HG02840 (cell line): ENCODE results near the gene C2orf72.
"Not testable (repeated sequence)": the region's sequence is repeated elsewhere in the genome, so short reads cannot be mapped to it uniquely, and the experiment has no call there.

Experiments
- ATAC-seq: cut with Tn5 transposase; IDR thresholded peaks from one replicate; pipeline ENCODE4 v1.9.1; 2021; ENCODE audit warnings: mild to moderate bottlenecking, moderate library complexity, moderate number of reproducible peaks; ENCODE audit not compliant: unreplicated experiment, low FRiP score

Gene C2orf72

DNA sequence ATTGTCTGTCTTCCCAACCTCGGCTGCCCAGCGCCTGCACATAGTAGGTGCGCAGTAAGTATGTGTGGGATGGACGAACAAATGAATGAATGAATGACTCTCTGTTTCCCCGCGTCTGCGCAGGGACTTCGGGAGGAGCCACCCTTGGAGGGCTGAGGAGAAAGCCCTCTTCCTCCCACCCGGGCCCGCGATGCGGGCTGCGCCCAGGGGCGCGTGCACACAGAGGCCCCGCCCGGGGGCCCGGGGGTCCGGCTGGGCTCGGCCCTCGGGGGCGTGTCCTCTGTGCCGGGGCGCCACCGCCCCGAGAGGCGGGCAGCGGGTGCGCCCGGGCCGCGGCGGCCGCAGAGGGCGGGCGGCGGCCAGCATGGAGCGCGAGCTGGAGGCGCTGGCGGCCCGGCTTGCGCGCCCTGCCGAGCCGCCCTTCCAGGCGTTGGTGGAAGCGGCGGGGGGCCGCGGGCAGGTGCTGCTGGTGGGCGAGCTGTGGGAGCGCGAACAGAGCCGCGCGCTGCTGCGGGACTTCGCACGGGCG is at the start of gene C2orf72:
Gene C2orf72 (plus strand): TSS at position 322 of the 529 bp plus-strand sequence. CDS start 43 bp downstream, at position 365.
- ATAC-seq, result no peak

DNA sequence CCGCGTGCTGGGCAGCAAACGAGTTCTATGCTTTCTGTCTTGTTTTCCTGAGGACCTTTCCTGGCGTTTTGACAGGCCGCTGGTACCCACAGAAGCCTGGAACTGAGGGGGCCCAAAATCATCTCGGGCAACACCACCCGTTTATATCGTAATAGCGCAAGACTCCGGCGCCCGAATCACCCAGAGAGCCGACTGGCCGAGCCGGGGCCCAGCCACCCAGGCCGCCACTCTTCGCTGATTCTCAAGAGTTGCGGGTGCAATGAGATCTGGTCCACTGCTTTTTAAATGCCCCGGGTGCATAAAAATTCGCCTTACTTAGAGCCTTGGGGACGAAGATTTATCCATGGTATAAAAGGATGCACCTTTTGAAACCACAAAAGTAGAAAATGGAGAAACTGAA is 47.6 kb upstream of the C2orf72 start:
- no peak for ATAC-seq

DNA sequence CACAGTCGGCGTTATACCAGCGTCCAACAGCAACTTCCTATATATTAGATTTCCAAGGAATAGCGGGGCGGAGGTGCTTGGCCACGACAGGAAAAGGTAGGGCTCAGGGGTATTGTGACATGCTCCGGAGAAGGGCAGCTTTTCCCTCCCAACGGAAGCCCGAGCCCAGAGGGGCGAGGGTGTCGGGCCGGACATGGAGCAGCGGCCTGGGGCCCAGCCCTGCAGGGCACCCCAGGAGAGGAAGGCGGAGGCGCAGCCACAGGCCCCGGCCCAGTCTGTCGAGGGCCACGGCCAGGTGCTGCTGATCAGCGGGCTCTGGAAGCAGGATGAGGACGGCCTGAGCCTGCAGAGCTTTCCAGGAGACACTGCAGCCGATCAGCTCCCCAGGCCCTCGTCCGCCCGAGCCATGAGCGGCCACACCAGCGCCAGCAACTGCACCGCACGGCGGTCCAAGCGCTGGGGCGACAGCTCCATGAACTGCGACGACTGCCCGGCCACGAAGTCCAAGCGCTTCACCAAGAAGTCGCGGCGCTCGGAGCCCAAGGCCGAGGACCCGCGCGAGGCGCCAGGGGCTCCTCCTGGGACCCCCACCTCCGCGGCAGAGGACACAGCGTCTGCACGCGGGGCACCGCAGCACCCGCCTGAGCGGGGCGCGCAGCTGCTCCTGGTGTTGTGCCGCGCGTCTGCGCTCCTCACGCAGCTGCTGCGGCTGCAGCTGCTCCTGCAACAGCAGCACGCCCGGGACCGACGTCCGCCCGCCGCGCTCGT is 47.0 kb upstream of the C2orf72 start:
- ATAC-seq, result no peak

DNA sequence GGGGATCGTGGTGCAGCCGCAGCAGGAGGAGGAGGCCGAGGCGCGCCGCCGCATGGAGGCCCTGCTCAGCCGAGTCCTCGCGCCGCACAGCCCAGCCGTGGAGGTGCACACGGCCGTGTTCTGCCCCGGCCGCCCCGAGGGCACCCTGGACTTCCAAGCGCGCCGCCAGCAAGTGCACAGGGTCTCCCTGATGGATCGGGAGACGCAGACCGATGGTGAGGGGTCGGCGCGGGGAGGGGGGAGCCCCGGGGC is 46.5 kb upstream of the C2orf72 start:
- ATAC-seq, result no peak

DNA sequence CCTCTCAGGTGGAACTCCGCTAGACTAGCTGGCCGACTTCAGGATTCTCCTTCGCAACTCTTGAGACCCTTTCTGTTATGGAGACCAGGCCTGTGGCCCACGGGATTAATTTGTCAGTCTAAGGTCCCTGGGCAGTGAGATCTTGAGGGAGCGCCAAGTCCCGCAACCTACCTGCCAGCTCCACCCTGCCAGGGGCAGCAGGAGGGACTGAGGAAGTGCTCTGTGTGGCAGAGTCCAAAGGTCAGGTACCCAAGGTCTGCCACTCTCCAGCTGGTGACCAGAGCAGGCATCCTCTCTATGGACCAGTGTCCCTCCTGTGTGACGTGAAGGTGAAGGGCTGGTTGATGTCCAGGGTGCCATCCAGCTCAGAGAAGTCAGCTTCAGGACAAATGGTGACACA is 45.7 kb upstream of the C2orf72 start:
- no peak for ATAC-seq

DNA sequence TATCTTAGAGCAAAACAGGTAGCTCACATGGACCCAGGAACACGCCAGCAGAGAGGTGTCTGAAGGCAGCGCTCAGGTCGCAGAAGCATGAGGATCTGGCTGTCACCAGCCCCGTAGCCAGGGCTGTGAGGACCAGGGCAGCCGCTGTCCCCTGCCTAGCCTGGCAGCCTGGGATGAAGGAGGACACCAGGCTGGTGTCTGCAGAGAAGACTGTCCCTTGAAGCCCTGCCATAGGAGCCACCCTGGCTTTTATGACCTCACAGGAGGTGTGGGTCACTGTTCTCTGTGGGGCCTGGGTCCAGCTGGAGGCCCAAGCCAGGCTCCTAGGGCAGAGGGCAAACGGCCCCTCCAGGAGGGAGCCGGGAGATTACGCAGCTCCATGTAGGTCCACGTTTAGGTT is 41.5 kb upstream of the C2orf72 start, which contains the start of gene SPATA3:
Gene SPATA3 (plus strand): TSS at position 301 of the 400 bp plus-strand sequence. CDS start 113 bp downstream, outside the sequence.
- no peak for ATAC-seq

DNA sequence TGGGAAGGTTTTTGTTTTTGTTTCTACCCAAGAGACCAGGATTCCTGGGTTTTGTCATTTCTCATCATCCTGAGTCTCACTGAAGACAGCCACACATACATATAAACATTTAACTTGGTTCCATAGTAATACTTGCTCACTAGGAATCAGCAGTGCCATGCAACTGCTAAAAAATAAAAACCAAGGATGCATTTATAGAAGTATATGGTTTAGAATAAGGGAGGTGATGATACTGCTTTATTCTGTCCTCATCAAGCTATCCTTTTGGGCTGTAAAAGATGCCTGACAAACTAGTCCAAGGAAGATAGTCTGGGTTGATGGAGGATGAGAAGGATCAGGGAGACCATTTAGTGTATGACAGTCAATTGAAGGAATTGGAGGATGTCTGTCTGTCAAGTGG is 40.7 kb upstream of the C2orf72 start:
- no peak for ATAC-seq

DNA sequence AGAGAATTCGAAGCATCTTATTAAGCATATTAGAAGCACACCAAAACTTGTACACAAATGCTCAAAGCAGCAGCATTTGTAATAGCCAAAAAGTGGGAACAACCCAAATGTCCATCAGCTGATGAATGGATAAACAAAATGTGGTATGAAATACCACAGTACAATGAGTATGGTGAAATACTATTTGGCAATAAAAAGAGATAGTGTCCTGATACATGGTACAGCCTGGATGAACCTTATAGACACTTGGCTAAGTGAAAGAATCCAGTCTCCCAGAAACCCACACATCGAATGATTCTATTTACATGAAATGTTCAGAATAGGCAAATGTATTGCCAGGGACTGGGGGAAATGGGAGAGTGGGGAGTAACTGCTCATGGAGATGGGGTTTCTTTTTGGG is 38.4 kb upstream of the C2orf72 start:
- no peak for ATAC-seq

DNA sequence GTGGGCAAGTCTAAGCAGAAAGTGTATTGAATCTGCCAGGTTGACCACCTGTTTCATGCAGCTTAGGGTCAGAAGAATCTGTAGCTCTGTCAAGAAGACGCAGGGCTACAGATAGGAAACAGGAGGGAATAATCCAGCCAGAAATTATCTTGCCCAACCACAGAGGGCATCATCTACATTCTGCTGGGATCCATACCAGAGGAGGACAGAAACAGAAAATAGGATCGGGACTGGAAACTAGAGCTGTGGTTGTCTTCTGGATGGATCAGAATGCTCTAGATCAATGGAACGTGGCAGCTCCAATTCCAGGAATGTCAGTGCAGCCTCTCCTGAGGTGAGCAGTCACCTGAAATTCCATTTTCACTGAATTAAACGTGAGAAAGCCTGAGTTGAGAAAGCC is 37.8 kb upstream of the C2orf72 start:
- no peak for ATAC-seq

DNA sequence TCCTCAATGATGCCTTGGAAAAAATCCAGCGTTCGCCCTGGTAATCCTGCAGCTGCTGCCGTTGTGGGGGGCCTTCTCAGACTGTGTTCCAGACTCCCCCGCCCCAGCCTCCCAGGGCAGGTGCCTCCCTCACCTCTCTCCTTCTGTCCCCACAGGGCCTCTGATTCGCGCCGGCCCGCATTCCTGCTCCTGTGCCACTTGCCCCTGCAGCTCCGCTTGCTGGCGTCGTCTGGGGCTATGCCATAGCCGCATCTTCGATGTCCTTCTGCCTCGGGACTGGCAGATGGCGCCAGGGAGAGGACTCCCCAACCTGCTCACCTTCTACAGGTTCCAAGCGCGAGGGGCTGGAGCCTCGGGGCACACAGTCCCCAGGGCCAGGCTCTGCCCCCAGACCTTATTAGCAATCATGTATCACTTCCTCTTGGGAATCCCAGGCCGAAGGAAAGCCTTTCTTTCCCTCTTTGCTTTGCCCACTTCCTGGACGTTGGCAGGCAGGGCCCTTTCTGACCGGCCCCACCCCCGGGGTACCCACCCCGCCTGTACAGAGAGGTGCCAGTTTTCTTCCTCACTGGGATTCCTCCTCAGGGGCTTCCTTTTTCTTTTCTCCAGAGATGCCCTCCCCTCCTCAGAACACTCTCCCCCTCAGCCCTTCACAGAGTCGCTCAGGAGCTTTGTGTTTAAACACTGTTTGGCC is 37.0 kb upstream of the C2orf72 start:
- ATAC-seq, result no peak

DNA sequence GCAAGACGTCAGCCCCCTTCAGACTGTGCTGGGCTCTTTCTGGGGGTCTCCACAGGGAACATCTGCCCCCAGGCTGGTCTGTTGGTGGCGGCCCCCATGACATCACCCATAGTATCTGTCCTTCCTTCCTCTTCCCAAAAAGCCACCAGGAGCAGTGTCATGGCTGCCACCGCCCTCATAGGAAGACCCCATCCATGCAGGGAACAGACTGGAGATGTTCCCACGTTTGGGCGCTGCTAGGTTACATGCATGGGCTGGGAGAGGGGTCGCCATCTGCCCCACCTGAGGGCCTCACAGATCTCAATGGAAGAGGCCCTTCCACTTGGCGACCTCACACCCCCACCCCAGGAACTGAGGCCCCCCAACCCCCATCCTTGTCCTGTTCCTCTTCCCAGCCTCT is 36.3 kb upstream of the C2orf72 start:
- ATAC-seq, result no peak

DNA sequence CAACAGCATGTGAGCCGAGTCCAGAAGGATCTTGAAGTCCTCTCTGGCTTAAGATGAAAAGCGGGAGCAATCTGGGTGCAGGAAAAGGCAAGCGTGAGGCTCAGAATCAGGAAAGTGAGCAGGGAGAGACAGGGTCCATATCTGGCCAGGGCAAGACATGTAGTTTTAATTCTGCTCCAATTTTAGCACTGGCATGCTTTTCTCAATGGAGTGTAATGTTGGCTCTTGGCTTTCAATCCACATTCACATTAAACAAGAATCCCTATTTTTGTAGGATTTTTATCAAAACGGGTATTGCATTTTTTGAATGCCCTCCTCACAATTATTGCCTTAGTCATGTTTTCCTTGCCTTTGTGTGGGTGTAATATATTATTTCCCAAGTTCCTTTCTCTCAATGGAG is 35.4 kb upstream of the C2orf72 start:
- no peak for ATAC-seq

DNA sequence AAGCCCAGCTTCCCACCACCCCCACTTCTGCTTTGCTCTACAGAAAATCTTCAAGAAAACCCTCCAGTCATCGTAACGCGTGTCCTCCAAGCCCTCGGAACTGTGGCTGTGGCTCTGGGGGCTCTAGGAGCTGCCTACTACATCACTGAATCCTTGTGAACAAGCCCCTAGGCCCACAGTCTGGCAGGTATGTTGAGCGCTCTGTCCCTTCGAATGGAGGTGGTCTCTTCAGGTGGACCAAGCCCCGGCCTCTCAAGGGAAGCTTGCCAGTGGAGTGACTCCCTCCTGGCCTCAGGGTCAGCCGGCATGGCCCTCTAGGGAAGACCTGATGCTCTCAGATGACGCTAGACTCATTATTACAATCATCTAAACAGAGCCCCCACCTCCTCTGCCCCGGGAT is 34.7 kb upstream of the C2orf72 start:
- no peak for ATAC-seq

DNA sequence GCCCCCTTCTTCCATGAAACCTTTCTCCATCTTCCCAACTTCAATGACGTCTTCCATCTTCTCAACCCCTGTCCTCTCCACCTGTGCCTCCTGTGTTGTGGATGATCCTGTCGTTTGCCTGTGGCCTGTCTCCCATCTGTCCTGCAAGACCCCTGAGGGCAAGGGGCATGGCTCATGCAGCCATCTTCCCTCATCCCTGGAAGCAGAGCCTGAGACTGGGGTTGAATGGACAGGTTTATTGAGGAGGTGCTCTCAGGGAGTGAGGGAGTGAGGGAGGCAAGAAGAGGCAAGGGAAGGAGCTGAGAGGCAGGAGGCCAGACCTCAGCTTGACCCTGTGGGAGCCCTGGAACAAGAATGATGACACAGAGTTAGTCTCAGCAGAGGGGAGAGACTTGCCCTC is 34.1 kb upstream of the C2orf72 start:
- ATAC-seq, result no peak

DNA sequence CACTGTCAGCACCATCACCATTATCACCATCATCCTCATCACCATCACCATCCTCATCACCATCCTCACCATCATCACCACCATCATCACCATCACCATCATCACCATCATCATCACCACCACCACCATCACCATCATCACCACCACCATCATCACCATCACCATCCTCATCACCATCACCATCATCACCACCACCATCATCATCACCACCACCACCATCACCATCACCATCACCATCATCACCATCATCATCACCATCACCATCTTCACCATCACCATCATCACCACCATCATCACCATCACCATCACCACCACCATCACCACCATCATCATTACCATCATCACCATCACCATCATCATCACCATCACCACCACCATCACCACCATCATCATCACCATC is 32.4 kb upstream of the C2orf72 start:
- ATAC-seq, result not testable (repeated sequence)

DNA sequence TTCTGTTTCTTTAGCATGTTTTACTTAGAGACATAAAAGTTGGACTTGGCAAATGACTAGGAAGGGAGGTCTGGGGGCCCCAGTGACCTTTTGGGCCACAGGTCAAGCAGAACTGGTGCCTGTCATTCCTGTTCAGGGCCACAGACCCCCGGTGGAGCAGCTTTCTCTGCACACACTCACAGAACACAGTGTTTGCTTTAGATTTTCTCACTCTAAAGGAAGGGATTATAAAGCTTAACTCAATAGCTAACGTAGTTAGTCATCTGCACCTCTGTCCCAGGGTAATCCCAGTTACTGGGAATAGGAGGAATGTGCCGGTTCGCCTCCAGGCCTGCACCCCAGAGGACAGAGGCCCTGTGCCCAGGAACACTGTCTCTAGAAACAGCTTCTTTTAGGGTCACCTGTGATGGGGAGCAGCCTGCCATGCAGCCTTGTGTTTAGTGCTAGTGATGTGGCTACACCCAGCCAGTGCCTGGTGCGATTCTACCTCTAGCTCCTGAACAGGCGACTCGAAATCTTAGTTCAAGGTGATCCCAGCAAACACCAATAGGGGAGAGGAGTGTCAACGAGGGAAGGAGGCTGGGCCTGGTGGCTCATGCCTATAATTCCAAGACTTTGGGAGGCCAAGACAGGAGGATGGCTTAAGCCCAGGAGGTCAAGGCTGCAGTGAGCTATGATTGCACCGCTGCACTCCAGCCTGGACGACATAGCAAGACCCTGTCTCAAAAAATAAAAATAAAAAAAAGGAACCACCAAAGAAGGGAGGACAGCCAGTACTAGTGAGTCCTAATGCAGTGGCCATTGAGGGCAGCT is 29.8 kb upstream of the C2orf72 start:
- ATAC-seq, result no peak

DNA sequence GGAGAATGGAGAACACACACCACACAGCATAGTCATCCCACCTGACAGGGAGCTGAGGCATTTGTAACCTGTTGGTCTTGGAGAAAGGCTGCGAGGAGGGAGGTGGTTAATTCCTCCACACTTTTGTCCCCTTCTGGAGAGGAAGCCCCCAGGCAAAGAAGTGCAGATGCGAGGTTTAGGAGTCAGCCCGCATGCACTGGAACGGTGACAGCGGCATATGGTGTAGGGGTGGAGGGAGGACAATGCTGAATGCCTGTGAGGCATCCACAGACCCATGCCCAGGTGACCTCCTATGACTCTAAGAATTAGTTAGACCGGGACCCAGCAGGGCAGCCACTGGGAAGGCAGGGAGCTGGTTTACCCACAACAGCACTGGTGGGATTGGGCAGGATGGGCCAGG is 29.2 kb upstream of the C2orf72 start:
- no peak for ATAC-seq

DNA sequence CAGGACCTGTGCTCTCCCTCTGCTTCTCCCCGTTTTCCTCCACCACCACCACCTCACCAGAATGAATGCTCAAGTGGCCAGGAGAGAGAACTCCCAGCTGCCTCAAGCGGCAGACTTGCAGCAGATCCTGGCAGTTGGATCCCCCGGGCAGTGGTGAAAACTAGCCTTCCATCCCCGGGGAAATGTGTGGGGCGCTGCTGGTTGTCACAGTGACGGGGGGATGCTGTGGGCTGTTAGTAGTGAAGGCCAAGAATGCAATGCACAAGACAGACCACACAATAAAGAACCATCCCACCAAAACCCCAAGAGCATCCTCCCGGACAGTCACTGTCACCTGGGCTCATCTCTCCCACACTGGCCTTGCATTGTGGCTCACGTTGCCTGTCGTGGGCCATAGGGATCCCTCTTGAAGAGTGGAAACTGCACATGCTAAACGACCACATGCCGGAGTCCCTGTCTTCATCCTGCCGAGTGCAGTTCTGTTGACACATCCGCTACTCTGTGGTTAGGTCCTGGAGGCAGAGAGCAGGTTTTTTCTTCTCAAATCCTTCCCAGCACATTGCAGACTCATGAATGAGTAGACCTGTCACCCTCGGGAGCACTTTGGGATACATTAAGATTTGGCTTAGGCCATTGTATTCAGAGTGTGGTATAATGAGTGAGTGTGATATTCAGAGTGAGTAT is 27.9 kb upstream of the C2orf72 start:
- no peak for ATAC-seq

DNA sequence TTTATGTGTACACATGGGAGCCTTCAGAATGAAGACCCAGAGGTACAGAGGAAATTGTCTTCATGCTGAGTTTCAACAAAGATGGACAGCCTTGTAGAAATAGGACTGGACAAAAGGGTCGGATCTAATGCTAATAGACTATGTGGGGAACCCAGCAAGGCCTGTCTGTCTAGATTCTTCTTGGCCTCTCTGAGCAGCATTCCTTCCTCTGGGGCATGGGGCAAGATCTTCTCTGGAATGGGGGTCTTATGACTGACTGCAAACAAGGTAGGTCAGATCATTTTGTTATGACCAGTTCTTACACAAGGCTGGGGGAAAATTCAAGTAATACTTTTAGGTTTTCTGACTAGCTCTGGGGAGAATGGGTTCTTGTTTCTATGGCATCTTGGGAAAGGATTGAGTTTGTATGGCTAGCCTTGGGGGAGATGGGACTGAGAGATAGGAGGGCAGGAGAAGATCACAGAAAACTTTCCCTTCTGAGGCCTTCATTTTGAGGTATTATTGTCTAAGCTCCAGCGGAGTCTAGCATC is 27.1 kb upstream of the C2orf72 start:
- ATAC-seq, result no peak

DNA sequence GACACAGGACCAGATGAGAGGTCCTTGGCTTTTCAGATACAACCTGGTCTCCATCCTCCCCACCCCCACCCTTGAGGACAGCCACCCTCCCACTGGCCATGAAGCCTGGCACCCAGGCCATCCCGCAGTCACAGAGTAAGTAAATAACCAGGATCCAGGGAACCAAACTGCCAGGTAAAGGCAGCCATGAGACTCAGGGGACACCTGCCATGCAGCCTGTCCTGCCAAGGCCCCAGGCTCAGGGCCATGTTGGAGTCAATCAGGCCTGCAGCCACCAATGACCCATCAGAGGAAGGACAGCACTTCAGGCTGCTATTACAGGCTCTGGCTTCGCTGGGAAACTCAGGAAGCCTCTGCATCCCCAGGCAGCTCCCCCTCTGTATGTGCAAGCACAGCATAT is 25.8 kb upstream of the C2orf72 start:
- ATAC-seq, result no peak
